Ovary (tissue), 3 donors: Measurements from ENCODE around the gene TMEM45B.

Source experiments
- EP300 ChIP-seq: sonication (generic); formaldehyde crosslinking; IDR thresholded peaks from one replicate; pipeline ENCODE4 v1.6.1; 2017; ENCODE audit warnings: antibody characterized with exemption
- TF ChIP-seq, protein P1 (sequence below), 3 donors: fragments of 450-650 bp in 2 of 3; fragments of 200-600 bp in 1 of 3; IDR thresholded peaks; one replicate each; pipeline versions ENCODE4 v1.5.1 to v1.8.0; 2016 to 2022; ENCODE audit warnings: antibody characterized with exemption in 3 of 3, mild to moderate bottlenecking in 1 of 3
- donor health status: DM: no; HTN: no; CAD: no.

DNA sequence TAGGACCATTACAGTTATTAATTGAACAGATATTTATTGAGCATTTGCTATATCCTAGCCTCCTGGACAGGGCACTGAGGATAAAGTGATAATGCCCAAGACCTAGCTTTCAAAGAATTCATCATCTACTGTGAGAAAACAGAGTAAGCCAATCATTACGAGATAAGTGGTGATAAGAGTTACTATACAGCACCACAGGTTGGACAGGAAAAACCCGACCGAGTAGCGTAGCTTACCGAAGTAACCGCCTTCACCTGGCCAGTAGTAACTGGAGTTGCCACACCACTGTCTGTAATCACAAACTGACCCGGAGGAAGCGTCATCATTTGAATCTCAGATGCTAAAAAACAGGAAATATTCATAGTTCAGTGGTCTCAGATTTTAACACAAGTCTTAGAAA lies 89.8 kb downstream of the TMEM45B start:
- no peak for TF ChIP-seq EP300
- TF ChIP-seq, protein P1, sequence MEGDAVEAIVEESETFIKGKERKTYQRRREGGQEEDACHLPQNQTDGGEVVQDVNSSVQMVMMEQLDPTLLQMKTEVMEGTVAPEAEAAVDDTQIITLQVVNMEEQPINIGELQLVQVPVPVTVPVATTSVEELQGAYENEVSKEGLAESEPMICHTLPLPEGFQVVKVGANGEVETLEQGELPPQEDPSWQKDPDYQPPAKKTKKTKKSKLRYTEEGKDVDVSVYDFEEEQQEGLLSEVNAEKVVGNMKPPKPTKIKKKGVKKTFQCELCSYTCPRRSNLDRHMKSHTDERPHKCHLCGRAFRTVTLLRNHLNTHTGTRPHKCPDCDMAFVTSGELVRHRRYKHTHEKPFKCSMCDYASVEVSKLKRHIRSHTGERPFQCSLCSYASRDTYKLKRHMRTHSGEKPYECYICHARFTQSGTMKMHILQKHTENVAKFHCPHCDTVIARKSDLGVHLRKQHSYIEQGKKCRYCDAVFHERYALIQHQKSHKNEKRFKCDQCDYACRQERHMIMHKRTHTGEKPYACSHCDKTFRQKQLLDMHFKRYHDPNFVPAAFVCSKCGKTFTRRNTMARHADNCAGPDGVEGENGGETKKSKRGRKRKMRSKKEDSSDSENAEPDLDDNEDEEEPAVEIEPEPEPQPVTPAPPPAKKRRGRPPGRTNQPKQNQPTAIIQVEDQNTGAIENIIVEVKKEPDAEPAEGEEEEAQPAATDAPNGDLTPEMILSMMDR (IDR thresholded peaks at IDR 0.05), result no peak
